SIG-M5 (cell line): ENCODE results near the gene TSPAN5.

Source experiments
- DNase-seq: peaks from one replicate; lab custom pipeline; 2025; lab: John Stamatoyannopoulos, UW

Gene TSPAN5

DNA sequence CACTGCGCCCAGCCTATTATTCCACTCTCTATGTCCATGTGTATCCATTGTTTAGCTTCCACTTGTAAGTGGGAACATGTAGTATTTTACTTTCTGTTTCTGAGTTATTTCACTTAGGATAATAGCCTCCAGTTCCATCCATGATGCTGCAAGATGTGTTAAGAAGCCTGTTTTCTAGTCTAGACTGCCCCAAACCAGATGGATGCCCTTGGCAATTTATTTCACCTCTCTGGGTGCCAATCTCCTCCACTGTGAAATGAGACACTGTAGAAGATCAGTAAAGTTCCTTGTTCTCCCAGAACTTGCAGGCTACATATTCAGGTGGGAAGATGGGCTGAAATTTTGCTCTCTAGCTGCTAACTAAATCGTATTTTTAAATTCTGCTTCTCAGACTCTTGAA, 72.8 kb downstream of the TSPAN5 start:
- DNase-seq = no peak

DNA sequence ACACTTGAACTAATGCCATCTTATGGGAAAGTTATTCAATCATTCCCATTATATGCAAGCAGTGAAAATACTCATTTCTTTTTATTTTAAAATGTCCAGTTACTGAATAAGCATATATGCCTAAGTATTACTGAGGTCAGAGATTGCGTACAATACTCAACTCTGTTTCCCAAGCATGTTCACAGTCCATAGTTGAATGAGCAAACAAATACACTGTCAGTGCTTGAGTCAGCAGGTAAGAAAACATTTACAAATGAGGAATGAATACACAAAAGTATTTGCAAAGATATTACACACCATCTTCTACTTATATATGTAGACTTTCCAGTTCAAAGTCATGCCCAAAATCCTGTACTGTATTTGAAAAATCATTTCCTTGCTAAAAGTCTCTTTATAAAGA, 74.1 kb downstream of the TSPAN5 start:
- no peak for DNase-seq

DNA sequence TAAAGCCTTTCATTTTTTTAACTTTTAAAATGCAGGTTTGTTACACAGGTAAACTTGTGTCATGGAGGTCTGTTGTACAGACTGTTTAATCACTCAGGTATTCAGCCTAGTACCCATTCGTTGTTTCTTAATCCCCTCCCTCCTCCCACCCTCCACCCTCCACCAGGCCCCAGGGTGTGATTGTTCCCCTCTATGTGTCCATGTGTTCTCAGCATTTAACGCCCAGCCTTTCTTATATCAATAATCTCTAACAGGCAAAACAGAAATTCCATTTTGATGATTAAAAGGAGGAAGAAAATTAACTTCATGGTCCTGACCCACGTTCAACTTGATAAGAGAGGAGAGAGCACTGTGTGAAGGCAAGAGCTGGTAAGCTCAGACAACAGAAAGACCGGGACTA, 75.1 kb downstream of the TSPAN5 start:
- DNase-seq = no peak

DNA sequence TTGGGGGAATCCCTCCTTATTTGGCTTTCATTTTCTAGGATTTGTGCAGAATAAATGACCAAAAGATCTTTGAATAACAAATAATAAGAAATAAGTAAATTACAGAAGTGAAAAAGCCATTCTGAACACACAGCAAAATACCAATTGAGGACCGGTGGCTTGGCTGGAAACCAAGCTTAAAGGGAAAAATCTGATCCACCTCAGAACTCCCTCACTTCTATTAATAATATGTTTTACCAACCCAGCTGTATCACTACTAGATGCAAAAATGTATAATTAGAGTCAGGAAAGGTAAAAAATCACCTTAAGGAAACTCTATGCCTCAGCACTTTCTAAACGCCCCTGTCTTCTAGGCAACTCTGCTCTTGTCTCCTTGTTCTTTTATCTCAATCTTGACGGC, 77.3 kb downstream of the TSPAN5 start:
- DNase-seq = no peak

DNA sequence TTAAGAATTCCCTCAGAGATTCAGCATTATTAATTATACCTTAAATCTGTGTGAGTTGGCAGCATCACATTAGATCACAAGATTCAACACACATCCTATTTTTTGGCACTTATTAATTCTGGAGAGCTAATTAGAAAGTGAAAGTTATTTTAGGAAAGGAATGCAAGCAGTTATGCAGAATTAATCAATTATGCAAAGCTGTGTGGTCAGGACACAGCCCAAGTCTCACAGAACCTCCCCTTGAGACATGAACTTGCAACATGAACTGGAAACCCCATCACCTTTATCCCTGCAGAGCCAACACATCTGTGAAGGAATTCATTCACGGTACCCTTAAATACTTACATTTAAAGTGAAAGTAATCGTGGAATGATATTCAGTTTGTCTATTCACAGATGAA, 80.5 kb downstream of the TSPAN5 start:
- no peak for DNase-seq

DNA sequence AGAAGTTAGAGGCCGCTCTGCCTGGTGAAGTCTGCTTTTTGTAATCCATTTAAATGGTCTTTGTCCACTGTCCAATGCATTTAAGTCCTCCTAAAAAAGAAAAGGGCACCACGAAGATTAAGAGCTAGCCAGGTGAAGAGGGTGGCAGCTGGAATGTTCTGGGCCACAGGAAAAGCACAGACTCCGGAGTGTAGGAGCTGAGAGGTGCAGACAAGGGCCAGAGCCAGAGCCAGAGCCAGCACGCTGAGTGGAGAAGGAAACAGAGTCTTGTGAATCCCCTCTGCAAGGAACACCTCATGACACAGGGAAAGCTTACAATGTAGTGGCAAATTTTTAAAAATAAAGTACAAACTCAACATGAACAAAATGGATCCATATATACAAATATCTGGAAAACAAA, 83.6 kb downstream of the TSPAN5 start:
- no peak for DNase-seq

DNA sequence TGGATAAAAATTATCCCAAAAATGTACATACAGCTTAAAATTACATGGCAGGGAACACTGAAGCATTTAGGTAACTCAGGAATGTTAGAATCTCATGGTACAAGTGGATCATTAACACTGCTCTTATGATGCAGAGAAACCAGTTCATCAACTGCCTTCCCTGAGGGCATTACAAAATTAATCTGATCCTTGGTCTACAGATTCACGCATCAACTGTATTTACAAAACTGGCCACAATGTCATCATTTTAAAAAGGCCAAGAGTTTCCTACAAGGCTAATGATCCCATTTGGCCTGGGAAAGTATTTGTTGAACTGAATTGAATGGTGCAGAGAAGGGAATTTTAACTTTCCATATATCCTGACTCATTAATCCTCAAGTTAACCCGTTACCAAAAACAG, 84.6 kb downstream of the TSPAN5 start:
- DNase-seq = no peak

DNA sequence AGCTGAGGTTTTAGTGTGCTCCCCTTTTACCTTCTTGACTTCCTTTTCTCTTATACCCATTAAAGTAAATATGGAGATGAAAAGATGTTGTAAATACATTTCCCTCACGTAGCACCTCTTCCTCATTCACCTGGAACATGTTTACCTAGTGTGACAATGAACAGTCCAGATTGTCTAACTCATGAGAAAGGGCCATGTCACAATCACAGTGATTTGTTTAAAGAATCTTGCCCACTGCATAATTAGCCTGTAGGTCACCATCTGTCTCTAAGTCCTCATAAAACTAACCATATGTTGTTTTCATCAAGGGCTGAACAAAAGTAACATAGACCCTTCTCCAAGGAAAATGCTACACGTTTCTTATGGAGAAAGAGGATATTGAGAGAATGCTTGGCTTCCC, 85.7 kb downstream of the TSPAN5 start:
- no peak for DNase-seq

DNA sequence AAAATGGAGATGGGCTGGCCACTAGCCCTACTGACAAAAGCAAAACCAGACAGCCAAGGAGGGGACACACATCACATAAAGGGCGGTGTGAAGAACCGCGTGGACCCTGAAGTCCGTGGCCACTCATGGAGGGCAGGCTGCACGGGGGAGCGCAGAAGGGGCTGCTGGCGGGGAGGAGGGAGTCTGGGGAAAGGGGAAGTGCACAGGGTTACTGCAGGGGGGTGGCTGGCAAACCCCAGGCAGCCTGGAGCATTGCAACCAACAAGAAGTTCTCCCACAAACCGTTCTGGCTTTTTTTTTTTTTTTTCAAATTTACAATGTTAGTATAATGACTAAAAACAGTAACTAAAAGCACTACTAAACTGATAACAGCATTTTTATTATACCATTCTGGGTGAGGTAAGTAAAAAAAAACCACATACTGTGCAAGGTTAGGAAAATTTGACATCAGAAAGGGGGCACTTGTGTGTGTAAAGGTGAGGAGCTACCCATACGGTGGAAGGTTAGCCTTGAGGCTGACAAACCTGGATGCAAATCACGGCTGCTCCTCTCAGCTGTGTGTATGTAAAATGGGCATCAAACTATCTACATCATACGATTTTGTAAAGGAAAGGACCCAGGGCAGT, 87.1 kb downstream of the TSPAN5 start:
- no peak for DNase-seq

DNA sequence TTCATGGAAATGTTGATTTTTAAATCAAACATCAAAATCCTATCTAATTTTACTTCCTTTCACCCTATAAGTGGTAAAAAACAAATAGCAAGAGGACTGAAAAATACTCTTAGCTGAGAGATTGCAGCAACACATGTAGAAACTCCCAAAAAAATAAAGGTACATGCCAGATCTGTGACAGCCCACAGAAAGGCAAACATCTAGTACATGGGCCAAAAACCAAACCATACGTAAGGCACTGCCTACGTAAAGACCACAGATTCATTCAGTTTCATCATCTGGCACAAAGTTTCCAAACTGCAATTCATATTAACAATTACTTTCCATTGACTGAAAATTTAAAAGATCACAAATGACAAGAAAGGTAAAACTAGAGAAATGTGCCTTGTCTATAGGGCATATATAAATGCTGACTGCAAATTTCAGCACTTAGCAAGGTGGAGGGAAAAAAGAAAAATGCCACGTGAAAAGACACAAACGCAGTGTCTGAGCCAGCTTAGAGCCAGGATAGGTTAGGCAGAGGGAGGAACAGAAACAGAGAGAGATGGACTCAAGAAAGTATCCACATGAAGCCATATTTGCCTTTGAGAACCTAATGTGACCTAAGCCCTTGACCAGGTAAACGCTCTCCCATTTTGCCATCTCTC, 88.1 kb downstream of the TSPAN5 start:
- DNase-seq = no peak

DNA sequence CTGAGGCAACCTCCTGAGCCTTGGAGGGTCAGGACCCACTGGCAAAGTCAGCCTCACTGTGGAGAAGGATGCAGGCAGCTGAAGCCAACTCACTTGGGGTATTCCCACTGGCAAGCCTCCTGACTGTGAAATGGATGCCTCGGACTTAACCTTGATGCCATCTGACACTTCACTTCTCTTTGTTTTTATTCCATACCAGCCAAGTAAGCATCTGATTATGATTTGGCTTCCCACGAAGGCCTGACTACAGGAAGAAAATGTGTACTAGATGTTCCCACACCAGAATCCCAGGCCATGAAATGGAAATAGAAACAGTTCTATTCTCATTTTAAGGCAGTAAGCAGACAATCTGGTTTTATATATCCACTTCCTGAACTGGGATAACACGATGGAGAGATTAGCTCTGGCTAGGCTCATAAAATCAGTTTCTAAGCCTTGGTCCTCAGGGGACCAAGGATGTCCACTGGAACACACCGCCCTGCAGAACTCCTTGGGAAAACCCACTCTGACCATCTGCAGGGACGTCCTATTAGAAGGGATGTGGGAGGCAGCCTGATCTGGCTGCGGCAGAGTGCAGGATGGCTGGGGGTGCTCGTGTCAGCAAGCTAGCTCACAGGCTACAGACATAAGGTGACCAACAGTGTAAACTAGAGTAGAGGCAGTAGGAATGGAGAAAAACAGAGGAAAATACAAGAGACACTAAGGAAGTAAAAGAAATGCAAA, 89.3 kb downstream of the TSPAN5 start:
- no peak for DNase-seq

DNA sequence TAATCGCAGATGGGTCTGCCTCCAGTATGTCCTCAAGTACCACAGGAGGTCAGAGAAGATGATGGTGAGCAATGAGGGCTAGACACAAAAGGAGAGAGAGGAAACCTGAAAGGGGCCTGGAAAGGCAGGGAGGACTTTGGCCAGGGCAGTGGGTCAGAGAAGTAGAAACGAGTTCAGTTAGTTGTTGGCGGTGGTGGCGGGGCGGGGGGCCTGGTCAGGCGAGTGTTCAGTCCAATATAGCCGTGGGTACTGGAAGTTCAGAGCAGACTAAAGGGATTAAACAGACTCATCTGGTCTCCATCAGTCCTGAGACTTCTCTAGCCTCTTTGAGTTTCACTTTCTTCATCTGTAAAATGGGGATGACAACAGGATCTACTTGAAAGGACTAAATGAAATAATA, 90.8 kb downstream of the TSPAN5 start:
- no peak for DNase-seq

DNA sequence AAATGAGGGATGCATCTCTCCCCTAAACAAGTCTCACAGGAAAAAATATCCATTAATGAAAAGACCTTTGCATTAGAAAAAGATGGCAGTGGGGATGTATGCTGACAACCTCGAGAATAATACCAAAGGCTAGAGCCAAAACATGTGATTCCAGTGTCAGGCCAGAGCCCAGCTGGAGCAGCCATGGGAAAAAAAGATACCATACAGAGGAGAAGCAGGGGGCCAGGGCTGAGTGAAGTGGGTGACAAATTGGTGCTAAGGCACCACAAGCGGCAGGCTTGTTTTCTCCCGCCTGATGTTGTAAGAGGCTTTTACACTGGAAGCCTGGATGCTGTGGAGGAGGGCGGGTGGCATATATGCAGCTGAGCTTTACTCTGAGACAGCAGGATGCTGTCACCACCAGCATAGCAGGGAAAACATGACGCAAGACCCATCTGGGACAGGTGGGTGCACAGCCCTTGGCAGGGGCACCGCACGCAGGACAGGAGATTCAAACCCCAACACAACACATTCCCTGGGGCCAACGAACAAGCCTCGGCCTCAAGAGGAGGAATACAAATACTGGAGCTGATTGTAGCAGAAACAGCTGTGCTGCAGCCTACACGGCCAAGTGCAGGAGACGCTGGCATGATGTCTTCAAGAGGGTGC, 91.9 kb downstream of the TSPAN5 start:
- DNase-seq = no peak

DNA sequence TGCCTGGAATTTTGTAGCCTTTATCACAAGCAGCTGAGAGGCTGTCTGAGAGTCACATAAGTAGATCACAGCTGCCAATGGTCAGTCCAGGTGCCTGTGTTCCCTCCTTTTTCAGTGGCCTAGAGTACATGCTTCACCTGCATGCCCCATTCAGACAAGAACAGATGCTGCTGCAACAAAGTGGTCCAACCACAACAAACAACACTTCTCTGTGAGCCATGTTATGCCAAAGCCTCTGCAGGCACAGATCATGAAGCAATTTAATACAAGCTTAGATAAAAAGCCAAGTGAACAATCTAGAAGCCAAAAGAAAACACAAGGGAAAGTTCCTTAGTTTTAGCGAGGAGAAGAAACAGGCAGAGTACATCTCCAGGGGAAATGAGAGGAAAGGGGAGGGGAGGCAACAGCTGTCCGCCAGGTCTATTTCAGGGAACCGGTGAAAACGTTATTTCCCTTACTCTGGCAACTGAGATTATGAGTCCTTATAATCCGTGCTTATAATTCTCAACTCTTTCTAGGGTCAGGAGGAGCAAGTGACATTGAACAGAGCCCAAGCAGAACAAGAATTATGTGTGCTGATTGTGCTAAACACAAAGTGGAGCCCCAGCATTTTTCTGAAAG, 92.6 kb downstream of the TSPAN5 start:
- no peak for DNase-seq

DNA sequence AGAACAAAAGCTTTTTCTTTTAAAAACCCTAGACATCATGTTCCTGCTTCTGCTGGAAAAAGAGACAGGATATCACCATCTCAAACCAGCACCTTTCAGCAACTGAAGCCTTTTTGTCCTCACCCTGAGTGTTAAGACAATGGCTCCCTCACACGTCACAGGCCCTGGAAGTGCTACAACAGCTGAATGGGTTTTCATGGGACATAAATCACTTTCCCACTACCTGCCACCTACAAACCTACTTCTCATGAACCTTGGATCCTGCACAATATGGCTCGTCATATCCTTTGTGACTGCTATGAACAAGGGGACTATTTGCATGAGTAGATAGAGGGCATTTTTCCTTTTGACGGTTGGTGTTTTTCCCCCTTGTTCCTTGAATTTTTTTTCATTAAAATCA, 93.6 kb downstream of the TSPAN5 start:
- no peak for DNase-seq

DNA sequence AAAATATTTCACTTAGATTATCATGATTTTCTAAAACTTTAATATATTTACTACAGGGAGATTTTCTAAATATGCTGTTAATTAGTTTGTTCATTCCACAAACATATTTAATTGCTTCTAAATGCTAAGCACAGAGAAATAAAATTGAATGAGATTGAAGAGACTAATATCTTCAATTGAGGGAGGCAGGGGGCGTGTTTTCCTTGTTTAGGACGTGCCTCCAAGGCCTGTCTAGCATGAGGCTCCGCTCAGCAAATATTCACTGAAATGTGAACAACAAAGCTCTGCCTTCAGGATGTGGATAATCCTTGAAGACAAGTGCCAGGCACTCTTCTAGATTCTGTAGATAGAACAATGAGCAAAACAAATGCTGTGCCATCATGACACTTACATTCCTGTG, 98.1 kb downstream of the TSPAN5 start:
- DNase-seq = no peak

DNA sequence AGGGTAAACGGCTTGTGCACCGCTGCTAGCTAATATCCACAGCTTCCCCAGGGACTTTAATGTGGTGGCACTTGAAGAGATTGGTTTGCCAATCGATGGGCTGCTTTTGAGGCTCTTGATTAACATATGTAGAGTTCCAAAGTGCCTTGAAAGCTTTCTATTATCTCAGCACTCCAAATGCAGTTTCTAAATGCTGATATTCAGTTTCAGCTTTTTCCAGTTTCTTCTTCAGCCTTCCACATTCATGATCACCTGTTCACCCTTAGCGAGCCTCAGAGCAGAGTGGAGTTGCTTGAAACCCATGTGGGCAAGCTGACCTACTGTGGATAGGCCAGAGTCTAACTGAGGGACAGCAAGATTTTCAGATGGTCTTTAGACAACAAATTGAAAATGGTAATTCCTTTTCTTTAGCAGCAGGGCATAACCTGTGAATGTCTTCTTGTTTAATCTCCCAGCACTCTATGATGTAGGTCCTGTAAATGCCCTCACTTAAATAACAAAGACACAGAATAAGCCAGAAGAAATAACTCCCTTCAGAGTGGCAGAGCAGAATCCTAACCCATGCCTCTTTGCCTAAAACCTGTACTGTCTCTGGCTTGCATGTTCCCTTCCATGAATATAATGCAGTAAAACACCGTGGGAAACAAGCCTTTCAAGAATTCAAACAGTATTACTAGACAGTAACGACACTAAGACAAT, 99.8 kb downstream of the TSPAN5 start:
- no peak for DNase-seq

DNA sequence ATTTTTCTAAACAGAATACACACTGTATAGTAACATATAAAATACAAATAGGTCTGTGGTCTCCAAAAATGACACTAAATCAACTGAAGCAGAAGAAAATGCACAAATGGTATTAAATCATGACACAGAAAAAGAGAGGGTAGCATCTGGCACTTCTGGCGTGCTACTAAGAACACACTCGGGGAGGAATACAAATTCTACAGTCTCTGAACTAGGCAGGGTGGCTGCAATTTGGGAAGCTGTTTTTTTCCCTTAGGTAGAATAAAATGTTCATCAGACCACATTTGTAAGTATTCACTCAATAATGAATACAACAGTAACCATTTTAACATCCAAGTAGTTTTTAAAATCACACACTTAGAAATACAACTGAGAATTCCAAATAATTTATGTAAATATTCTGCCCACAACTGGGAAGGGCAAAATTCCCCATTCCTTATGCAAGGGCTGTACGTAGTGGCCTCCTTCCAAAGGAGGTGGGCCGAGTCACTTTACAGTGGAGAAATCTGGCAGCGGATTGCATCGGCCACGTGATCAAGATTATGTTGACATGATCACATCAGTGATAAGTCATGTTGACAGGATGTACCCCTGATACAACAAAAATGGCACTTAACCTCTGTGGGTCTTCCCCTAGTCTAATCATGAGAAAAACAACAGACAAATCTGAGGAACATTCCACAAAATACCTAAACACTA, 101.1 kb downstream of the TSPAN5 start:
- DNase-seq = no peak

DNA sequence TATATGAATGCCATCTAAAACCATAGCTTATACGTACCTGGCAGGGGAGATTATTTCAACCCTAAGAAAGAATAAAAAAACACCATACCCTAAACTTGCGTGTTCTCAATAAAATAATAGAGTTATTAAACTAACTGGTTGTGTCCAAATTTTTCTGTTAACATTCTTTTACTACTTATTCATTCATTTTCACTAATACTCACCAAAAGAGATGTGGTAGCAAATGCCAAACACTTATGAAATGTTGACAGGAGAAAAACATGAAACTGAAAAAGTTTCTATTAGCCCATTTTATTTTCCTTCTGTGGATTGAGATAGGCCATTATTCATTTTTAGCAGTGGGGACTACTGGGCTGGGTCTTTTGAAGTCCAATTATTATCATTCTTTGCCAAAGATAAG, 102.0 kb downstream of the TSPAN5 start:
- DNase-seq = no peak

DNA sequence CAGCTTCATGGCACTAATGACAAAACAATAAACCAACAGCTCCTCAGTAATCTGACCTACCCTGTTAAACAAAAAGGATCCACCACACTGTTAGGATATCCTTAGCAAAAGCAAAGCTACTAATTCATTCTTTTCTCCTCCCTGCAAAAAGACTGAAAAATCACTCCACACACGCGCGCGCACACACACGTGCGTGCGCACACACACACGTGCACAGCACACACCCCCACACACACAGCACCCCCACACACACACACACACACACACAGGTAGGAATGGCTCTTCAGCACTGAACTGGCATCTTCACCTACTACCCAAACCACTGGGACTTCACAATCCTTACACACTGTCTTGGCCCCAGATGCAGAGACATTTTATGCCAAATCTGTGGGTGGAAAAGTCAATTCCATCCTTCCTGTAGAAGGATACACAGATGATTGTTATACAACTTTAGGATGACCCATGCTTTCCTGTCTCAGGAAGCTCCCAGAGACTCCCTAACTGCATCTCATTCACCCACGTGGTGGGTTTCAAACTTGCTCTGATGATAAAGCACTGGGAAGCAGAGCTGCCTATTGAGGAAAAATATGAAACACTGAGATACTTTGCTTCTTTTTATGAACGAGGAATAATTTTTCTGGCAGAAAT, 102.5 kb downstream of the TSPAN5 start:
- DNase-seq = no peak
